Activated T-cell treated with anti-CD3 and anti-CD28 coated beads for 1 hour (primary cell): ENCODE results near the gene HNRNPM.

Experiments used
- DNase-seq: peaks from one replicate; pipeline ENCODE4 v3.0.0-alpha.2; 2020; ENCODE audit warnings: low read depth

The HNRNPM gene

GRCh38 chr19:8485561-8486371, 41.0 kb downstream of the HNRNPM start:
- no peak for DNase-seq

DNA sequence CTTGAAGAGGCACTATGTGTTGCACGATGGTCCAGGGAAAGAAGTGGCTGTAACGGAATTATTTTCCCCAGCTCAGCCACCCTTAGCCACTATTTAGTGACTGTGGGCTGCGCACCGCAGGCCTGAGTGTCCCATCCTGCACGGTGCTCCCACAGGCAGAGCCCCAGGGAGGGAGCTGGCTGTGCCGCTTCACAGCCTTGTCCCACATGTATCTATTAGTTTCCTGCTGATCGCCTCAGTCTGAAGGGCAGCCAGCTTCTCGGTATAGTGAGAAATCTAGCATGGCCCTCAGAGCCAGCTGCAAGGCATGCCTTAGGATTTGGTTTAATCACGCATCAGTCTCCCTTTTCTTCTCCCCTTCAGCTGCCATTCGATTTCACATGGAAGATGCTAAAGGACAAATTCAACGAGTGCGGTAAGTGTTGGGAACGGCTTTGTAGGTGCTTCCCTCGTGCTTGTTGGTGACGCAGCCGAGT, 41.9 kb downstream of the HNRNPM start:
- DNase-seq, result no peak

DNA sequence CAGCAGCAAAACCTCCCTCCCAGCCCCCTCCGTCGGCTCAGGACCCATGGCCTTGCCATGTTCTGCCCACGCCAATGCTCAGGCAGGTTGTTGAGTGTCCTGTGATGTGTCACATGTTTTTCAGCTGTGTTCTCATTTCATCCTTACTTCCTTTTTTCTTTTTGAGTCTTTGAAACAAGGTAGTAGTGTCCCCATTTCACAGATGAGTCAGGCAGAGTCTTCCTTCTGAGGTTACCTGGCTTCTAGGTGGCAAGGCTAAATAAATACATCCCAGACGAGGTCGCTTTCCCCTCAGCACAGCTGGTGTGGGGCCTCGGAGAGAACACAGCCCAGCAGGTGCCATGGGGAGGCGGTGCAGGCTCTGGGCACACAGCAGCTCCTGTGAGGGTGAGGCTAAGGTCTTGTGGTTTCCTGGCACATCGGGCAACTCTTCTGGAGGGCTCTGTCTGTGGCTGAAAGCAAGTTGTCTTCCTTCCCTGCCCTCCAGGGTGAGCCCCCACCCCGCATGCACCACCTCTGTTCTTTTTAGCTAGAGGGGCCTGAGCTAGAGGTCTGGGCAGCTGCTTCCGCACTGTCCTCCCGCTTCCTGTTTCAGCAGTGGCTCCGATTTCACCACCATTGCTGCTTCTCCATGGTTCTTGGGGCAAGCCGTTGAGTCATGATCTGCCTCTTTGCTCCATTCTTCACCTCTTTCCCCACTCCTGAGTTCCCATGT, 42.5 kb downstream of the HNRNPM start:
- peak; percentile 40 for DNase-seq

- no peak for DNase-seq
Observed at GRCh38 chr19:8488365-8488764, 43.6 kb downstream of the HNRNPM start.

GRCh38 chr19:8489561-8490394, 45.0 kb downstream of the HNRNPM start:
- no peak for DNase-seq

- DNase-seq, result no peak
Observed at GRCh38 chr19:8490395-8490760, 45.6 kb downstream of the HNRNPM start.

DNA sequence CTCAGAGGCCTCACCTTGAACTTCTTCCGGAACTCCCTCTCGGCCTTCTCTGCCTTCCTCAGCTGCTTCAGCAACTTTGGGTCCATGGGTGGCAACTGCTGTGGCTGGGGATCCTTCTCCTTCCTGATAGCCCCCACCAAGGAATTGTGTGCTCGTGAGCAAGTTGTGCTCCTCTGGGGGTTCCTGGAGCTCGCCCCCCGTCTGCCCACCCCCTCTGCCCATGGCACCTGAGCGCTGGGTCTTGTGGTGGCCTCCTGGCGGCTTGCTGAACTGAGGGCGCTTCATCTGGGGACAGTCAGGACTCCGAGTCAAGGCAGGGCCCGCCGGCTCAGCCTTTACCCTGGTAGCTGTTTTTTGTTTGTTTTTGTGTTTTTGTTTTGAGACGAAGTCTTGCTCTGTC, 46.1 kb downstream of the HNRNPM start:
- no peak for DNase-seq

DNA sequence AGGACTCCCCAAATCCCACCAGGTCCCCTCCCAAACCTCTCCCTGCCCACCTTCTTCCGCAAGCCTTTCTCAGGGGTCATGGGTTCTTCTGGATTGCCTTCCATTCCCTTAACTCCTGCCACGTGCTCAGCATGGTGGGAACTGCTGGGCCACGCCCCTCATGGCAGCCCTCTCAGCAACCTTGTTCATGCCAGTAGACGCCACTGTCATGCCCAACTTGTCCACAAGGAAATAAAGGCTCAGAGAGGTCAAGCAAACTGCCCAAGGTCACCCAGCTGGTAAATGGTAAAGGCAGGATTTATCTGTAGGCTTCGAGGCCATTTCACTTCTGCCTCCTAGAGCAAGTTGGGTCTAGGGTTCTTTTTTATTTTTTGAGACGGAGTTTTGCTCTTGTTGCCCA, 46.8 kb downstream of the HNRNPM start:
- DNase-seq, result no peak

DNA sequence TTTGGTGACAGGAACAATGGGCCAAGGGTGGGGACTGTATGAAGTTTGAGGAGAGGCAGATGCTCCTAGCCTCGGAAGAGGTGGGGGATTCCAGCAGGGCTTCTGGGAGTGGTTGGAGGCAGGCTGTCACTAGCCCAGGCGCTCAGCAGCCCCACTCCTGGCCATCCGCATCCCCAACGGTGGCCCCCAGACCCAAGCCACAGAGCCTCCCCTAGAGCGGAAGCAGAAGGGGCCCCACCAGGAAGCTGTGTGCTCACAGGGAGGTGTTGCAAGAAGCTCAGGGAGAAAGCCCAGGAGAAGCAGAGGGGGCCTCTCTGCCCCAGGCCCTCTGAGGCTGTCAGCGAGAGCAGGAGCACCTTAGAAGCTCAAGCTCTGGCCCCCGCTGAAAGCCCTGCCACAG, 49.4 kb downstream of the HNRNPM start:
- no peak for DNase-seq

- no peak for DNase-seq
Observed at GRCh38 chr19:8498295-8498694, 53.5 kb downstream of the HNRNPM start.

DNA sequence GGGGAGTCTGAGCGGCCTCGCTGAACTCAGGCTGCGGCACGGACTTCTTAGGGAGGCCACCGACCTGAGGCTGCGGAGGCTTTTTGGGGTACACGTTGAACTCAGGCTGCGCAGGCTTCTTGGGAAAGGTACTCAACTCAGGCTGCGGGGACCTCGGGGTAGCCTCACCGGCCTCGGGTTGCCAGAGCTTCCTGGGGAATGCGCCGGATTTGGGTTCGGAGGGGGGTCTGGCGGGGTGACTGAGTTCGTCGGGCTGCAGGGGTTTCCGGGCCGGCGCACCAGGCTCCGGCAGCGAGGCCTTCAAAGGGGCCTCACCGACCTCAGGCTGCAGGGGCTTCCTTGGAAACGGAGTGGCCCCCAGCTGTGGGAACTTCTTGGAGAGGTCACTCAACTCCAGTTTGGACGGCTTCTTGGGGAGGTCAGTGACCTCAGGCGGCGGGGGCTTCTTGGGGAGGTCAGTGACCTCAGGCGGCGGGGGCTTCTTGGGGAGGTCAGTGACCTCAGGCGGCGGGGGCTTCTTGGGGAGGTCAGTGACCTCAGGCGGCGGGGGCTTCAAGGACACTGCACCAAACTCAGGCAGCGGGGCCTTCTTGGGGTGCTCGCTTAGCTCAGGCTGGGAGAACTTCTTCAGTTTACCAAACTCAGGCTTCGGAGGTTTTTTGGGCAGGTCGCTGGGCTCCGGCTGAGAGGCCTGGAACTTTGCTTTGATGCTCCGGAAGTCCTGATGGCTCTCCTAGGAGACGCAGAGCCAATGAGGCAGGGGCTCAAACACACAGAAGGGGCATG, 54.5 kb downstream of the HNRNPM start:
- DNase-seq, result no peak

GRCh38 chr19:8500158-8500557, 55.4 kb downstream of the HNRNPM start:
- no peak for DNase-seq

DNA sequence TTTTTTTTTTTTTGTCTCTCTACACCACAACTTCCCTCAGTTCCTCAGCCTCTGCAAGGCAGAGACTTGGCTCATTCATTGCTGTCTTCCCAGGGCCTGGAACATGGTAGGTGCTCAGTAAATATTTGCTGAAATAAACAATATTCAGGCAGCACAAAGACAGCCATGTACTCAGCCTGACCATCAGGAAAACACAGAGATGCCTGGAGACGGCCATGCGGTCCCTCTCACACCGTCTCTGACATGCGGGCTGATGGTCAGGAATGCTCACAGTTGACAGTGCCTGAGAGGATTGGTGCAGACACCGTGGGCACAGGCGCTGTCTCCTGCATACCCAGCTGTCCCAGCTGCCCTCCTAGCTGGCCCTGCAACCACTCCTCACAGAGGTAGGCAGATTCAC, 56.7 kb downstream of the HNRNPM start:
- no peak for DNase-seq

DNA sequence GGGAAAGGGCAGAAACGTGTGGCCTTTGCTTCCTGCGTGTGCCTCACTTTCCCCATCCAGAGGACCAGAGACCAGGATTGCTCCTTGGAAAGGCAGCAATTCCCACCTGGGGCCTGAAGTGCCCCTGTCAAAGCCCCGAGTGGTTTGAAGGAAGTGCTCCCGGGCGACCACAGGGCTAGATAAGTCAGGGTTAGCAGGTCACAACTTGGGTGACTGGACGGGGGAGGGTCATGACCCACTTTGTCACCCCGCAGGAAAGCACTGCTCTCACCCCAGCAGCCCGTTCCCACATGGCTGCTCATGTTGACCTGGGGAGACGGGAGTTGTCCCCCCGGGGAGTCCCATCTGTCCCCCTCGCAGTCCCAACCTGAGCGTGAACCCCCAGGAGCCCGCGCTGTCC, 57.2 kb downstream of the HNRNPM start:
- no peak for DNase-seq

- no peak for DNase-seq
Observed at GRCh38 chr19:8503510-8503909, 58.7 kb downstream of the HNRNPM start.

DNA sequence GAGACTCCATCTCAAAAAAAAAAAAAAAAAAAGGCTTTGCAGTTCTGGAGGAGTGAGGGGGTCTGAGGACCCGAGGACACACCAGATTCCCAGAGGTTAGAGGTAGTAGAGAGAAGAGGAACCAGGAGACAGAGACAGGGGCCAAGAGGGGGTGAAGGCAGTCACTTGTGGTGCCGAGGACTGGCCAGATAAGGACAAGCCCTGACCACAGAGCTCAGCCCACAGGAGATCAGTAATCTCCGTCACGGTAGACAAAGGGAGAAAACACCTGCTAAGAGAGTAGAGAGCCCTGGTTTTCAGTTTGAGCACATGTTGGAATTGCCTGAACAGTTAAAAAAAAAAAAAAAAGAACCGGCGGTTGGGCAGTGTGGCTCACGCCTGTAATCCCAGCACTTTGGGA, 59.4 kb downstream of the HNRNPM start:
- no peak for DNase-seq

DNA sequence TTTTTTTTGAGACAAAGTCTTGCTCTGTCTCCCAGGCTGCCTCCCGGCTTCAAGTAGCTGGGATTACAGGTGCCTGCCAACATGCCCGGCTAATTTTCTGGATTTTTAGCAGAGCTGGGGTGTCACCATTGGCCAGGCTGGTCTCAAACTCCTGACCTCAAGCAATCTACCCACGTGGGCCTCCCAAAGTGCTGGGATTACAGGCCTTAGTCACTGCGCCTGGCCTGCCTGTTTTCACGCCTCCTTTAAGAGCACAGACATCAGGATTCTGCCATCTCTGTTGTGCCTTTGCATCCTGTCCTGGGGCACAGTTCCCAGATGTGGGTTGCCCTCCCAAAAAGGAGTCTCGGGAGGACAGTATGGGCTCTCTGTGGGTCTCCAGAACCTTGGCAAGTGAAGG, 60.1 kb downstream of the HNRNPM start:
- no peak for DNase-seq

GRCh38 chr19:8505680-8506401, 61.1 kb downstream of the HNRNPM start:
- DNase-seq, result peak; percentile 67

- DNase-seq, result no peak
Observed at GRCh38 chr19:8506402-8506957, 61.7 kb downstream of the HNRNPM start.

GRCh38 chr19:8510589-8511115, 65.9 kb downstream of the HNRNPM start:
- no peak for DNase-seq
